HG03521 (cell line): ENCODE data around the gene XIAP.

Experiments
- ATAC-seq: cut with Tn5 transposase; IDR thresholded peaks from one replicate; pipeline ENCODE4 v1.9.1; 2021; ENCODE audit warnings: mild to moderate bottlenecking, moderate library complexity; ENCODE audit not compliant: unreplicated experiment

XIAP gene

GRCh38 chrX:123959281-123960063, 99.6 kb downstream of the XIAP start:
- ATAC-seq, result no peak

DNA sequence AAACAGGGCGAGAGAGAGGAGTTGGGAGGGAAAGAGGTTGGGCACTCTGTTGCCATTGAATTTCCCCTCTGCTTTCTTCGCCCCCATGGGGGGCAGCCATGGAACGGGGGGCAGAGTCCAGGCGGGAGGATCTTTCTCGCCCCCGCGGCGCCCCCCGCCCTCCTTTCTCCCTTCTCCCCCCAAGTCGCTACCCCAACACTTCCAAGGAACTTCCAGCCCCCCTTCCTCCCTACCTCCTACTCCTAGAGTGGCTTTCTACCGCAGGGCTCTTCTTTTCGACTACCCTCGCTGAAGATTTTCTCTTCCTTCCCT, 101.1 kb downstream of the XIAP start:
- no peak for ATAC-seq

DNA sequence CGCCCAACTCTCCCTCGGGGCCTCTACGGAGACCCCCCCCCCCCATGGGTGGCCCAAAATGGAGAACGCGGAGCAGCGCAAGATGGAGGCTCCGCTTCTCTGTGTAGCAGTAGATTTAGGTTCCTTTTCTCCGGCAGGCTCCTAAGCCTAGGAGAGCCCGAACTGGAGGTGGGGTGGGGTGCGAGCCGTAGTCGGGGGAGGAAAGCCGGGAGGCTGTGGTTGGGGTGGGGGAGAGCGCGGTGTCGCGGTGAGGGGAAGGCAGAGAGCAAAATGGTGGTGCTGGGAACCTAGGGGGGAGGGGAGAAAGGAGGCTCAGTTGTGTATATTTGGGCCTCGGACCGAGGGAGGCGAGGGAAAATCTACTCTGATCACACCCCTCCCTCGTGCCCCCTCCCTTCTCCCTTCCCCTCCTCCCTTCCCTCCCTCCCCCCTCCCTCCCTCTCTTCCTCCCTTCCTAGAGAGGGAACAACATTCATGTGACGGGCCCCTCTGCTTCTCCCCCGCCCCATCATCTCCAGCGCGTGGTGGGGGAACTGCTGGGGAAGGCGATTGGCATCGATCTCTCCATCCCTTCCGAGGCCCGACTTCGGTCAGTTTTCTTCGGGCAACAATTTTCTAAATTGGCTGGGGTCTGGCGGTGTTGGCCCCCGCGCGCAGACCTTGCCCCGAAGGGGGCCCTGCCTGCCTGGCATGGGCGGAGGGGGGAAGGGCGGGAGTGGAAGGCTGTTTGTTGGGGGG, 101.6 kb downstream of the XIAP start, which contains the start of gene STAG2:
Gene STAG2, plus strand, starts transcription at position 439 of the 738 bp plus-strand sequence. CDS start 60,922 bp downstream, outside the sequence.
- ATAC-seq, result no peak

DNA sequence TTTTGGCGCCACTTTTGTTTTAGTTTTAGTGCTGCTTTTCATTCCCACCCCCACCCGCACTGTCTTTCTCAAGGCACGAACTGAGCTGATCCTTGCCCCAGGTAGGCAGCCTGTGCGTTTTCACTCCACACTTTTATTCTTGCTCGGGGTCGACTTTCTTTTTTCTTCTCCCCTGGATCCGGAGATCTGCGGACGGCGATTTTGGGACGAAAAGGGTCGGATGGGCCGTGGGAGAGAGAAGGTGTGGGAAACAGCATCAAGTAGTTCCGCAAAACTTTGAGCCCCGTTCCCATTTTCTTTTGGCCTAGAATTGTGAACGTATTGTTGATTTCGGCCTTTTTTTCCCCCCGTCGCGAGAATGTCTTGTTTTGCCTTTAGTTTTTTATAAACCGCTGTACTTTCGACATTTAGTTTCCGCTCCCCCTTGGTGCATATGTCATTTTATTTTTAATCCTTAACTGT, 102.2 kb downstream of the XIAP start:
- no peak for ATAC-seq

DNA sequence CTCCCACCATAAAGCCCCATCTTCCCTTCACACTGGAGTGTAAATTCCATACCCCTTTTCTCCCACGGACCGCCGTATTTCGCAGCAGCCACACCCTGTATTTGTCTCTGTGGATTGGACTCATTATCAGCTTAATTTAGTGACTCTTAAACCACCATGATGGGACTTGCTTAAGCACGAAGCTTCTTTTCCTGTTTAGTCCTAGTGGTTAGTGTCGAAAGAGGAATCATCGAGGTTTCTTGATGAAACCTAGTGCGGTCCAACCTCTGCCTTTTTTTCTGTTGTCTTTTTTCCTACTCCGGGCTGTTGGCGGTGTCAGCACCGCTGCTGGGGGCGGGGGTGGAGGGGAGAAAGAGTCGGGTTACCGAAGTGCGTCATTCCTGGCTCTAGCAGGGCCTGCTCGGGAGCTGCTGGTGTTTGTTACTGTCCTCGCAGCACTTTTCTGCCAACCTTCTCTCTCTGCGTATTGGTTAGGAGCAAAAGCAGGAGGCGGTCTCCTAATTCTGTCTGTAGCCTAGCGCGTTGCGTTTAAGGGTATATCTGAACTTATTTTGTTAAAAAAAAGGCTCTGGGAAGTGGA, 103.0 kb downstream of the XIAP start:
- ATAC-seq, result peak; percentile 46
